ENCODE measurements around the gene DVL3. TPM values are rescaled to one million over a fixed set of nuclear protein-coding genes. Genes with fewer than 3 reads are reported as not detected.
"Not testable (repeated sequence)": the region's sequence is repeated elsewhere in the genome, so short reads cannot be mapped to it uniquely, and the experiment has no call there.

DVL3 gene
- total RNA-seq: 63.5 TPM
- long read RNA-seq, full-length matches to known transcripts: 77 of 153 reads
- long read RNA-seq, partial matches to known transcripts: 15 of 153 reads
- long read RNA-seq, other reads (novel, unspliced or antisense): 61 of 153 reads

DNA sequence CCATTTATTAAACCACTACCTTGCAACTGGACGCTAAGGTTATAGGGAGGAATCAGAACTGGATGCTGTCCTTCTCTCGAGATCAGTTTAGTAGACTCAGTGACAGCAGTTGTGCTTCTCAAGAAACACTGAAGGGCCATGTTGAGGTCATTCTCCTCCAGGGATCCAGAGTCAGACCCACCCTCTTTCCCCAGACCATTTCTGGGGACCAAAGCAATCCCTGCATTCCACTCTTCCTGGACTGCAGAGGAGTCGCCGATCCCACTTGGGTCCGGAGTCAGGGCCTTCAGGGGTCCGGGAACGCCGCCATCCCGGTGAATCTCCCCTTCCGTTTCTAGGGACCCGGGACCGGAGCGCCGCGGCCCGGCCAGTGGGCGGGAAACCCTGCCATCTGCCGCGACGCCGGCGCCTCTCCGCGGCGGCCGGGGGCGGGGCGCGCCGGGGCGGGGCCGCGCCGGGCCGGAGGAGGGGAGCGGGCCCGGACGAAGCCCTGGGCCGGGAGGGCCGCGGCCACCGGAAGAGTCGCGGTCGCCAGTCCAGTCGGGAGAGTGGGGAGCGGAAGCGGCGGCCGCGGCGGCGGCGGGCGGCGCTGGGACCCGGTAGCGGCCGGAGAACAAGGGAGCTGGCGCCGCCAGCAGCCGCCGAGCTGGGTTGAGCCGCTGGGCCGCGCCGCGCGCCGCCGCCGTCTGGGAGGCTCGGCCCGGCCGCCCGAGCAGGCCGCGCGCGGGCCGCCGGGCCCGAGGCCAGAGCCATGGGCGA lies at the start of gene DVL3:
TSS of gene DVL3 (plus strand) at position 493 of the 759 bp plus-strand sequence. CDS start at position 752, 259 bp downstream.
- H3K36me3 ChIP-seq: no peaks in the 10 kb centered on the region
- no peaks in the 10 kb centered on the region for H3K9me3 ChIP-seq (replicated peaks)
- peak within 1 kb of the TSS; percentile 99 for H3K4me3 ChIP-seq
- intact Hi-C loops (cut with micrococcal nuclease): no loop called here
- peak within 1 kb of the TSS; percentile 95 for H3K27ac ChIP-seq (replicated peaks)
- TF ChIP-seq, protein P1, sequence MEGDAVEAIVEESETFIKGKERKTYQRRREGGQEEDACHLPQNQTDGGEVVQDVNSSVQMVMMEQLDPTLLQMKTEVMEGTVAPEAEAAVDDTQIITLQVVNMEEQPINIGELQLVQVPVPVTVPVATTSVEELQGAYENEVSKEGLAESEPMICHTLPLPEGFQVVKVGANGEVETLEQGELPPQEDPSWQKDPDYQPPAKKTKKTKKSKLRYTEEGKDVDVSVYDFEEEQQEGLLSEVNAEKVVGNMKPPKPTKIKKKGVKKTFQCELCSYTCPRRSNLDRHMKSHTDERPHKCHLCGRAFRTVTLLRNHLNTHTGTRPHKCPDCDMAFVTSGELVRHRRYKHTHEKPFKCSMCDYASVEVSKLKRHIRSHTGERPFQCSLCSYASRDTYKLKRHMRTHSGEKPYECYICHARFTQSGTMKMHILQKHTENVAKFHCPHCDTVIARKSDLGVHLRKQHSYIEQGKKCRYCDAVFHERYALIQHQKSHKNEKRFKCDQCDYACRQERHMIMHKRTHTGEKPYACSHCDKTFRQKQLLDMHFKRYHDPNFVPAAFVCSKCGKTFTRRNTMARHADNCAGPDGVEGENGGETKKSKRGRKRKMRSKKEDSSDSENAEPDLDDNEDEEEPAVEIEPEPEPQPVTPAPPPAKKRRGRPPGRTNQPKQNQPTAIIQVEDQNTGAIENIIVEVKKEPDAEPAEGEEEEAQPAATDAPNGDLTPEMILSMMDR (IDR thresholded peaks at IDR 0.05; ENCODE audit: borderline replicate concordance): no peak
- peak; percentile 78 for DNase-seq
- peaks cover 71% of the 10 kb centered on the region for H3K4me1 ChIP-seq
- no peaks in the 10 kb centered on the region for H3K27me3 ChIP-seq (ENCODE audit: low read depth)

DNA sequence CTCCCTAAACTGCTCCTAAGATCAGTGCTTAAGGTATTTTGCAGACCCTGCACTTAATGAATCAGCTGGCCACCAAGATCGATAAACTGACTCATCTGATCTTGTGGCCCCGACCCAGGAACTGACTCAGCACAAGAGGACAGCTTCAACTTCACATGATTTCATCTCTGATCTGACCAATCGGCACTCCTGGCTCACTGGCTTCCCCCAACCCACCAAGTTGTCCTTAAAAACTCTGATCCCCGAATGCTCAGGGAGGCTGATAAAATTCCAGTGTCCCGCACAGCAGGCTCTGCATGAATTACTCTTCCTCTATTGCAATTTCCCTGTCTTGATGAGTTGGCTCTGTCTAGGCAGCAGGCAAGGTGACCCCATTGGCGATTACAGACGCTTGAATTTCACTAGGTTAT lies 44.9 kb upstream of the DVL3 start:
- no peaks in the 10 kb centered on the region for H3K4me1 ChIP-seq
- H3K27me3 ChIP-seq (ENCODE audit: low read depth): peaks cover 14% of the 10 kb centered on the region
- H3K4me3 ChIP-seq: no peak overlapping the region
- no peak for DNase-seq
- H3K36me3 ChIP-seq: no peaks in the 10 kb centered on the region
- intact Hi-C loops (cut with micrococcal nuclease): no loop called here
- no peaks in the 10 kb centered on the region for H3K9me3 ChIP-seq (replicated peaks)
- TF ChIP-seq, protein P1 (IDR thresholded peaks at IDR 0.05; ENCODE audit: borderline replicate concordance): no peak
- H3K27ac ChIP-seq (replicated peaks): no peak overlapping the region

DNA sequence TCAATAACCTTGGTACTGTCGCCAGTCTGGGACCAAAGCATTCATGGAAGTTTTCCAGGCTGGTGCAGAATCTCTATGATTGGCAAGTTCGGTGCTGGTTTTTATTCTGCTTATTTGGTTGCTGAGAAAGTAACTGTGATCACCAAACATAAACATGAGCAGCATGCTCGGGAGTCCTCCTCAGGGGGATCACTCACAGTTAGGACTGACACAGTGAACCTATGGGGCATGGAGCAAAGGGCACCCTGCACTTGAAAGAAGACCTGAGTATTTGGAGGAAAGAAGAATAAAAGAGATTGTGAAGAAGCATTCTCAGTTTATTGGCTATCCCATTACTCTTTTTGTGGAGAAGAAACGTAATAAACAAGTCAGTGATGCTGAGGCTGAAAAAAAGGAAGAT lies 39.2 kb upstream of the DVL3 start:
- H3K4me1 ChIP-seq: no peaks in the 10 kb centered on the region
- H3K4me3 ChIP-seq: no peak overlapping the region
- no peaks in the 10 kb centered on the region for H3K36me3 ChIP-seq
- peaks cover 10% of the 10 kb centered on the region for H3K27me3 ChIP-seq (ENCODE audit: low read depth)
- H3K27ac ChIP-seq (replicated peaks): no peak overlapping the region
- intact Hi-C loops (cut with micrococcal nuclease): no loop called here
- H3K9me3 ChIP-seq (replicated peaks): no peaks in the 10 kb centered on the region
- TF ChIP-seq, protein P1 (IDR thresholded peaks at IDR 0.05; ENCODE audit: borderline replicate concordance): no peak
- DNase-seq: no peak

DNA sequence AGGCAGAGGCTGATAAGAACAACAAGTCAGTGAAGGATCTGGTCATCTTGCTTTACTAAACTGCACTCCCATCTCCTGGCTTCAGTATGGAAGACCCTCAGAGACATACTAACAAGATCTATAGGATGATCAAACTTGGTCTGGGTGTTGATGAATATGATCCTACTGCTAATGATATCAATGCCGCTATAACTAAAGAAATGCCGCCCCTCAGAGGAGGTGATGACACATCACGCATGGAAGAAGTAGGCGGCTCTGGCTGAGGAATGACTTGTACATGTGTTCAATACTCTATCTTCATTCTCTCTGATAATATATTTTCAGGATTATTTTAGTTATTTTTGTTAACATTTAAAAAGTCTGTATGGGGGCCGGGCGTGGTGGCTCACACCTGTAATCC lies 37.5 kb upstream of the DVL3 start:
- Histone ChIP-seq H3K4me3 (no peak overlapping the region), H3K36me3 (no peaks in the 10 kb centered on the region)

DNA sequence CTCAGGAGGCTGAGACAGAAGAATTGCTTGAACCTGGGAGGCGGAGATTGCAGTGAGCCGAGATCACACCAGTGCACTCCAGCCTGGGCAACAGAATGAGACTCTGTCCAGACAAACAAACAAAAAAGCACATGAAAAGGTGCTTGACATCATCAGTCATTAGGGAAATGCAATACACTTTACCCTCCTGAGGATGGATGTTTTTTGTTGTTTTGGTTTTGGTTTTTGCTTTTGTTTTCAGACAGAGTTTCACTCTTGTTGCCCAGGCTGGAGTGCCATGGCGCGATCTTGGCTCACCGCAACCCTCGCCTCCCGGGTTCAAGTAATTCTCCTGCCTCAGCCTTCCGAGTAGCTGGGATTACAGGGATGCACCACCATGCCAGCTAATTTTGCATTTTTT lies 34.1 kb upstream of the DVL3 start:
- H3K4me1 ChIP-seq; H3K27me3 ChIP-seq (ENCODE audit: low read depth); intact Hi-C loops (cut with micrococcal nuclease); H3K27ac ChIP-seq (replicated peaks); H3K4me3 ChIP-seq; DNase-seq; H3K9me3 ChIP-seq (replicated peaks); H3K36me3 ChIP-seq: not testable (repeated sequence)

More for the DNA sequence above, 37.5 kb upstream of the DVL3 start:
- no peak for DNase-seq
- Histone ChIP-seq H3K27me3 (ENCODE audit: low read depth) (no peaks in the 10 kb centered on the region), H3K9me3 (replicated peaks) (no peaks in the 10 kb centered on the region), H3K4me1 (no peaks in the 10 kb centered on the region), H3K27ac (replicated peaks) (no peak overlapping the region)
- intact Hi-C loops (cut with micrococcal nuclease): no loop called here
- TF ChIP-seq, protein P1 (IDR thresholded peaks at IDR 0.05; ENCODE audit: borderline replicate concordance): no peak

DNA sequence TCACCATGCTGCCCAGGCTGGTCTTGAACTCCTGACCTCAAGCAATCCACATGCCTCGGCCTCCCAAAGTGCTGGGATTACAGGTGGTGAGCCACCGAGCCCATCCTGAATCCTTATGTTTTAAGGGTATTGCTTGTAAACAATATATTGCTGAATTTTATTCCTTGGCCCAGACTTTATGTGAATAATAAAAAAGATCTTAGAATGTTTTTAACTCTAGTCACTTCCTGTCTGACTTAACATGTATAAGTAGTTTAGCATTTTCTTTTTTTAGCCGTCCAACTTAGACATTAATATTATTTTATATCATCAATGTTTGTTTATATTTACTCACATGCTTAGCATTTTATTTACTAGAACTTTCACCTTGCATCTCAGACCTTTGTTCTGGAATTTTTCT lies 29.2 kb upstream of the DVL3 start:
- DNase-seq: no peak

More for the DNA sequence above, 29.2 kb upstream of the DVL3 start:
- Histone ChIP-seq H3K27ac (replicated peaks) (no peak overlapping the region), H3K4me3 (no peak overlapping the region), H3K4me1 (no peaks in the 10 kb centered on the region), H3K36me3 (no peaks in the 10 kb centered on the region), H3K27me3 (ENCODE audit: low read depth) (no peaks in the 10 kb centered on the region), H3K9me3 (replicated peaks) (no peaks in the 10 kb centered on the region)
- TF ChIP-seq, protein P1 (IDR thresholded peaks at IDR 0.05; ENCODE audit: borderline replicate concordance): no peak
- intact Hi-C loops (cut with micrococcal nuclease): no loop called here
